Right lobe of liver (tissue), 6 donors: ENCODE results near the gene ANO7. TPM values are rescaled to one million over a fixed set of nuclear protein-coding genes. Genes with fewer than 3 reads are reported as not detected.

ENCODE experiments used
- ATAC-seq, 4 donors: fragments of 200-7000 bp; cut with Tn5 transposase; one replicate each; pipeline ENCODE4 v1.9.1; 2020; ENCODE audit warnings: mild to moderate bottlenecking in 4 of 4, moderate library complexity in 4 of 4
- DNase-seq, 3 donors: peaks; one replicate each; pipeline ENCODE4 v3.0.0-alpha.2; 2020
- H3K27ac ChIP-seq, 3 donors: fragments of 200-600 bp; one replicate each; pipeline ENCODE4 v1.8.0; 2022
- H3K27me3 ChIP-seq, 2 donors: fragments of 200-600 bp; one replicate each; pipeline ENCODE4 v1.8.0; 2022
- H3K36me3 ChIP-seq, 4 donors: fragments of 200-600 bp; sonication (generic) in 1 of 4; one replicate each; pipeline versions ENCODE4 v1.5.1 to v1.8.0; 2017 to 2022; ENCODE audit warnings: control low read depth in 1 of 4
- H3K4me1 ChIP-seq, 4 donors: fragments of 200-600 bp; sonication (generic) in 1 of 4; one replicate each; pipeline versions ENCODE4 v1.5.1 to v1.8.0; 2017 to 2022; ENCODE audit warnings: control low read depth in 1 of 4
- H3K4me3 ChIP-seq, 3 donors: fragments of 200-600 bp; one replicate each; pipeline ENCODE4 v1.8.0; 2022
- H3K9me3 ChIP-seq, 4 donors: fragments of 200-600 bp; sonication (generic) in 1 of 4; one replicate each; pipeline versions ENCODE4 v1.5.1 to v1.8.0; 2017 to 2022; ENCODE audit warnings: control low read depth in 1 of 4
- POLR2A ChIP-seq: fragments of 450-650 bp; IDR thresholded peaks from one replicate; pipeline ENCODE4 v1.6.1; 2017; ENCODE audit warnings: antibody characterized with exemption, mild to moderate bottlenecking
- WGBS: methylation state at CpG from one replicate; pipeline ENCODE4 v1.1.6; 2018; ENCODE audit warnings: low coverage, low lambda C conversion rate; ENCODE audit not compliant: insufficient coverage; ENCODE audit errors: missing lambda C conversion rate; 5-methylcytosine and 5-hydroxymethylcytosine counted together
- intact Hi-C, 2 donors: fragments of 100-400 bp; cut with DNase I; formaldehyde crosslinking; loops; one replicate each; pipeline versions ENCODE4 v1.11.2 to v1.14.1; 2022
- total RNA-seq, 6 experiments: library from RNA; depleted of rRNA in 2 of 6; stranded (reverse); fragments of >200 nt in 2 of 6; fragmentation: NEBNext Ultra II Directional in 3 of 6; extraction: Animal tissue kit (Norgen Biotek cat#: 25700) in 3 of 6; gene quantifications; one replicate each; pipeline versions ENCODE4 v1.1.0 to v1.2.4, GENCODE V29; 2016 to 2023
- TF ChIP-seq, protein P1 (sequence below), 4 donors: fragments of 200-600 bp in 3 of 4; fragments of 450-650 bp in 1 of 4; IDR thresholded peaks; one replicate each; pipeline versions ENCODE4 v1.5.1 to v1.8.0; 2016 to 2022; ENCODE audit warnings: antibody characterized with exemption in 4 of 4, mild to moderate bottlenecking in 2 of 4
- donor health status: DM: no; HTN: yes; CAD: no.
- donor health status: DM: no; HTN: no; CAD: no.
- donor health status: DM: no; HTN: no; CAD: no.
- donor health status: DM: no; HTN: yes; CAD: no.
- donor health status: DM: no; HTN: yes; CAD: no.

Gene ANO7
- total RNA-seq, 6 experiments from 2014 or later, result 0.61 to 2.4 (median 0.97) TPM

DNA sequence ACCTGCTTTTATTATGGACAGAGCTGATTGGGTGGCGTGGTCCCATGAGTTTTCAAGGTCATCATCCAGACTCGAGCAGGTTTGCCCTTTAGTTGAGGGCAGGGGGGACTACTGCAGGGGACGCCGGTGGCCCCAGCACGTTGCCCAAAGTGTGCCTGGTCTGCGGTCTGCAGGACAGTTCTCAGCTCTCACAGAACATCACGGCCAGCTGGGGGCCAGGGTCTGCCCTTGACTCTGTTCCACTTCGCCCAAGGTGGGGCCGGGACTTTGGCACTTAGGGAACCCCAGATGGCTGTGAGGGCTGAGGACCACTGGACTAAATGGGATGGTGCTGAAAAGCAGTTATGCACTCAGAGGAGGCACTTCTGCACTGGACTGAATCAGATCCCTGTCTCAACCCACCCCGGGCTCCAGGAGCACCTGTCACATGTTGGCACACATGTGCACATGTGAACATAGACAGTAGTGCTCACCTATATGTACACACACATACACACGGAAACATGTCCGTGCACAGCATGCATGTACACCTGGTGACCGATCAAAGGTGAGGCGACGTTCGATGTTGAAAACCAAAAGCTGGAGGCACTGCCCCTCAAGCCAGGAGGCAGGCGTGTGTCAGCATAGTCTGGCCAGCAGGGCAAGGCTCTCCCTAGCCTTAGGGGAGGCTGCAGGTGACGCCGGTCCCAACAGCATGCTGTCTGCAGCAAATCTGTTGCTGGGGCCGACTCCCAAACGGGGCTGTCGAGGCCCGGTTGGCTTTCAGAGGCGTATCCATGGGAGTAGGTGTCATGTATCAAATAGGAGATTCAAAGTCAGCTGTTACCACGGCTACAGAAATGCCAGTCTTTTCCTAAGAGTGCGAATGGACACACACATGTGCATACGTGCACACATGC lies 10.2 kb downstream of the ANO7 start:
- no peak for DNase-seq
- Histone ChIP-seq H3K9me3 (no peaks in the 10 kb centered on the region), H3K4me3 (no peak overlapping the region), H3K36me3 (no peaks in the 10 kb centered on the region), H3K27ac (no peak overlapping the region), H3K4me1 (no peaks in the 10 kb centered on the region), H3K27me3 (no peaks in the 10 kb centered on the region)
- 50% methylated on average over 2 of the region's 27 CpGs for whole genome bisulfite sequencing
- intact Hi-C loops, result no loop called here
- ATAC-seq, result no peak
- no peak for TF ChIP-seq POLR2A
- TF ChIP-seq, protein P1, sequence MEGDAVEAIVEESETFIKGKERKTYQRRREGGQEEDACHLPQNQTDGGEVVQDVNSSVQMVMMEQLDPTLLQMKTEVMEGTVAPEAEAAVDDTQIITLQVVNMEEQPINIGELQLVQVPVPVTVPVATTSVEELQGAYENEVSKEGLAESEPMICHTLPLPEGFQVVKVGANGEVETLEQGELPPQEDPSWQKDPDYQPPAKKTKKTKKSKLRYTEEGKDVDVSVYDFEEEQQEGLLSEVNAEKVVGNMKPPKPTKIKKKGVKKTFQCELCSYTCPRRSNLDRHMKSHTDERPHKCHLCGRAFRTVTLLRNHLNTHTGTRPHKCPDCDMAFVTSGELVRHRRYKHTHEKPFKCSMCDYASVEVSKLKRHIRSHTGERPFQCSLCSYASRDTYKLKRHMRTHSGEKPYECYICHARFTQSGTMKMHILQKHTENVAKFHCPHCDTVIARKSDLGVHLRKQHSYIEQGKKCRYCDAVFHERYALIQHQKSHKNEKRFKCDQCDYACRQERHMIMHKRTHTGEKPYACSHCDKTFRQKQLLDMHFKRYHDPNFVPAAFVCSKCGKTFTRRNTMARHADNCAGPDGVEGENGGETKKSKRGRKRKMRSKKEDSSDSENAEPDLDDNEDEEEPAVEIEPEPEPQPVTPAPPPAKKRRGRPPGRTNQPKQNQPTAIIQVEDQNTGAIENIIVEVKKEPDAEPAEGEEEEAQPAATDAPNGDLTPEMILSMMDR (IDR thresholded peaks at IDR 0.05), result no peak

DNA sequence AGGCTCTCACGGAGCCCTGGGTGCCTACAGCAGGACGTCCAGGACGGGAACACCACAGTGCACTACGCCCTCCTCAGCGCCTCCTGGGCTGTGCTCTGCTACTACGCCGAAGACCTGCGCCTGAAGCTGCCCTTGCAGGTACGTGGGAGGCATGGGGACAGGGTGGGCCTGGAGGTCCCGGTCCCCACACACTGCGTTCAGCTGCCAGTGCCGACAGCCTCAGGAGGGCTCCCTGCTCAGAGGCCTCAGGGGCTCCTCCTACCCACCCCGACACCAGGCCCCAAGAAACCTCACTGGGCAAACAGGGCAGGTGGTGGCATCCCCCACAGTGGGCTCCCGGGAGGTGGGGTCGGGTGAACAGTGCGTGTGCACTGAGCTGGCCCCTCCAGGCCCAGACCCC lies 10.8 kb downstream of the ANO7 start:
- H3K27ac ChIP-seq, result no peak overlapping the region
- no peak overlapping the region for H3K4me3 ChIP-seq
- intact Hi-C loops, result no loop called here
- no peaks in the 10 kb centered on the region for H3K9me3 ChIP-seq
- H3K4me1 ChIP-seq, result no peaks in the 10 kb centered on the region
- ATAC-seq, result no peak
- H3K36me3 ChIP-seq, result no peaks in the 10 kb centered on the region
- no peak for DNase-seq
- TF ChIP-seq POLR2A, result no peak
- TF ChIP-seq, protein P1 (IDR thresholded peaks at IDR 0.05), result no peak
- no peaks in the 10 kb centered on the region for H3K27me3 ChIP-seq
- WGBS, result 76% methylated on average over 3 of the region's 16 CpGs

GRCh38 chr2:241199897-241200821 lies 11.7 kb downstream of the ANO7 start:
- no peak overlapping the region for H3K27ac ChIP-seq
- ATAC-seq, result no peak
- H3K4me1 ChIP-seq, result no peaks in the 10 kb centered on the region
- no peak overlapping the region for H3K4me3 ChIP-seq
- intact Hi-C loops, result no loop called here
- H3K36me3 ChIP-seq, result no peaks in the 10 kb centered on the region
- no peak for TF ChIP-seq POLR2A
- TF ChIP-seq, protein P1 (IDR thresholded peaks at IDR 0.05), result no peak
- DNase-seq, result peak in 1 of 3 donors; percentile 14
- H3K9me3 ChIP-seq, result no peaks in the 10 kb centered on the region
- no peaks in the 10 kb centered on the region for H3K27me3 ChIP-seq
- 73% methylated on average over 5 of the region's 42 CpGs for WGBS

- DNase-seq (peak in 1 of 3 donors; percentile 14), ATAC-seq (no peak)
- Histone ChIP-seq H3K27me3 (no peaks in the 10 kb centered on the region), H3K27ac (no peak overlapping the region), H3K9me3 (no peaks in the 10 kb centered on the region), H3K4me1 (no peaks in the 10 kb centered on the region), H3K4me3 (no peak overlapping the region), H3K36me3 (no peaks in the 10 kb centered on the region)
- 60% methylated on average over 4 of the region's 21 CpGs for WGBS
- no peak for TF ChIP-seq POLR2A
- TF ChIP-seq, protein P1 (IDR thresholded peaks at IDR 0.05), result no peak
- intact Hi-C loops, result no loop called here
Observed at GRCh38 chr2:241200822-241201395, 12.4 kb downstream of the ANO7 start.
